Measurements from ENCODE around the gene AXL.

The AXL gene

DNA sequence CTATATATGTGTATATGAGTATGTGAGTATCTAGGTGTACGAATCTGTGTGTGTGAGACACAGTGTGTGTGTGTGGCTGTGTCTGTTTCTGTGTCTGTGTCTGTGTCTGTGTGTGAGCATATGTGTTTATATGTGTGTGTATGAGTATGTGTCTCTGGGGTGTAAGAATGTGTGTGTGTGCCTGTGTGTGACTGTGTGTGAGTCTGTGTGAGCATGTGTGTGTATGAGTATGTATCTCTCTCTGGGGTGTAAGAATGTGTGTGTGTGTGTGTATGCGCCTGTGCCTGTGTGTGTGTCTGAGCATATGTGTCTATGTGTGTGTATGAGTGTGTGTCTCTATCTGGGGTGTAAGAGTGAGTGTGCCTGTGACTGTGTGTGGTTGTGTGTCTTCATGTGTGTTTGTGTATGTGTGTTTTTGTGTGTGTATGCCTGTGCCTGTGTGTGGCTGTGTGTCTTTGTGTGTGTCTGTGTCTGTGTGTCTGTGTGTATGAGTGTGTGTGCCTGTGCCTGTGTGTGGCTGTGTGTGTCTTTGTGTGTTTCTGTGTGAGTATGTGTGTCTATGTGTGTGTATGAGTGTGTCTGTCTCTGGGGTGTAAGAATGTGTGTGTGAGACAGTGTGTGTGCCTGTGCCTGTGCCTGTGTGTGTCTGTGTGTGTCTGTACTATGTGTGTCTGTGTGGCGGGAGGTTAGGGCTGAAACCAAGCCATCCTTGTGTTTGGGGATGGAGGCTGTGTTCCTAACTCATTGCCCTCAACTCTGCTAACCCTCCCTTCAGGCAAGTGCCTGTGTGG lies 11.2 kb downstream of the AXL start:
- Histone ChIP-seq H3K9ac (ENCODE audit: low read length) (no peak overlapping the region), H3K4me3 (ENCODE audit: low read depth, low read length, poor library complexity, severe bottlenecking) (no peak overlapping the region), H3K27ac (ENCODE audit: low read depth, low read length, poor library complexity, severe bottlenecking) (no peak overlapping the region), H3K4me2 (ENCODE audit: low read length) (no peak overlapping the region), H2AFZ (ENCODE audit: low read length) (no peak overlapping the region), H3K27me3 (ENCODE audit: insufficient read depth, low read length) (no peaks in the 10 kb centered on the region), H4K20me1 (ENCODE audit: insufficient read depth, low read length) (no peaks in the 10 kb centered on the region), H3F3A (ENCODE audit: insufficient read depth, low read length) (no peaks in the 10 kb centered on the region), H3K36me3 (ENCODE audit: insufficient read depth, low read length) (no peaks in the 10 kb centered on the region), H3K9me2 (ENCODE audit: low read depth, low read length) (no peaks in the 10 kb centered on the region), H3K9me3 (ENCODE audit: low read length) (no peaks in the 10 kb centered on the region), H3K4me1 (ENCODE audit: insufficient read depth, low read length, severe bottlenecking) (no peaks in the 10 kb centered on the region), H3K79me2 (ENCODE audit: insufficient read depth, low read length) (no peaks in the 10 kb centered on the region)
- TF ChIP-seq EZH2 (IDR thresholded peaks at IDR 0.05; ENCODE audit: borderline replicate concordance, low read length), result no peak
- TF ChIP-seq, protein P1, sequence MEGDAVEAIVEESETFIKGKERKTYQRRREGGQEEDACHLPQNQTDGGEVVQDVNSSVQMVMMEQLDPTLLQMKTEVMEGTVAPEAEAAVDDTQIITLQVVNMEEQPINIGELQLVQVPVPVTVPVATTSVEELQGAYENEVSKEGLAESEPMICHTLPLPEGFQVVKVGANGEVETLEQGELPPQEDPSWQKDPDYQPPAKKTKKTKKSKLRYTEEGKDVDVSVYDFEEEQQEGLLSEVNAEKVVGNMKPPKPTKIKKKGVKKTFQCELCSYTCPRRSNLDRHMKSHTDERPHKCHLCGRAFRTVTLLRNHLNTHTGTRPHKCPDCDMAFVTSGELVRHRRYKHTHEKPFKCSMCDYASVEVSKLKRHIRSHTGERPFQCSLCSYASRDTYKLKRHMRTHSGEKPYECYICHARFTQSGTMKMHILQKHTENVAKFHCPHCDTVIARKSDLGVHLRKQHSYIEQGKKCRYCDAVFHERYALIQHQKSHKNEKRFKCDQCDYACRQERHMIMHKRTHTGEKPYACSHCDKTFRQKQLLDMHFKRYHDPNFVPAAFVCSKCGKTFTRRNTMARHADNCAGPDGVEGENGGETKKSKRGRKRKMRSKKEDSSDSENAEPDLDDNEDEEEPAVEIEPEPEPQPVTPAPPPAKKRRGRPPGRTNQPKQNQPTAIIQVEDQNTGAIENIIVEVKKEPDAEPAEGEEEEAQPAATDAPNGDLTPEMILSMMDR (IDR thresholded peaks at IDR 0.05; ENCODE audit: low read length), result no peak

DNA sequence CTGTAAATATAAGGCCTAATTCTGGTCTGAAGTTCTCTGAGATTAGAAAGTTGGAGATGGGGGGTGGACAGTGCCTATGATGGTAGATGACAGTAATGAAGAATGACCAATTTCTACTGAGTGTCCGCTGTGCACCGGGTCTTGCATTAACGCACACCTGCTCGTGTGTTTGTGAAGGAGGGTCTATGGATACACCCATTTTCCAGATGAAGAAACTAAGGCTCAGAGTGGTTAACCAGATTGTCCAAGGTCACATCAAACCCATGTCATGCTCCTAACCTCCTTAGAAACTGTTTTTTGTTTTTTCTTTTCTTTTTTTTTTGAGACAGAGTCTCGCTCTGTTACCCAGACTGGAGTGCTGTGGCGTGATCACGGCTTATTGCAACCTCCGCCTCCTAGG lies 13.7 kb downstream of the AXL start:
- Histone ChIP-seq H3K9me3 (ENCODE audit: low read length) (no peaks in the 10 kb centered on the region), H3K27me3 (ENCODE audit: insufficient read depth, low read length) (no peaks in the 10 kb centered on the region), H3F3A (ENCODE audit: insufficient read depth, low read length) (no peaks in the 10 kb centered on the region), H3K4me3 (ENCODE audit: low read depth, low read length, poor library complexity, severe bottlenecking) (no peak overlapping the region), H3K9ac (ENCODE audit: low read length) (no peak overlapping the region), H3K36me3 (ENCODE audit: insufficient read depth, low read length) (no peaks in the 10 kb centered on the region), H3K4me2 (ENCODE audit: low read length) (no peak overlapping the region), H2AFZ (ENCODE audit: low read length) (no peak overlapping the region), H4K20me1 (ENCODE audit: insufficient read depth, low read length) (no peaks in the 10 kb centered on the region), H3K27ac (ENCODE audit: low read depth, low read length, poor library complexity, severe bottlenecking) (no peak overlapping the region), H3K9me2 (ENCODE audit: low read depth, low read length) (no peaks in the 10 kb centered on the region), H3K79me2 (ENCODE audit: insufficient read depth, low read length) (no peaks in the 10 kb centered on the region), H3K4me1 (ENCODE audit: insufficient read depth, low read length, severe bottlenecking) (no peaks in the 10 kb centered on the region)
- TF ChIP-seq, protein P1 (IDR thresholded peaks at IDR 0.05; ENCODE audit: low read length), result no peak
- no peak for TF ChIP-seq EZH2 (IDR thresholded peaks at IDR 0.05; ENCODE audit: borderline replicate concordance, low read length)

DNA sequence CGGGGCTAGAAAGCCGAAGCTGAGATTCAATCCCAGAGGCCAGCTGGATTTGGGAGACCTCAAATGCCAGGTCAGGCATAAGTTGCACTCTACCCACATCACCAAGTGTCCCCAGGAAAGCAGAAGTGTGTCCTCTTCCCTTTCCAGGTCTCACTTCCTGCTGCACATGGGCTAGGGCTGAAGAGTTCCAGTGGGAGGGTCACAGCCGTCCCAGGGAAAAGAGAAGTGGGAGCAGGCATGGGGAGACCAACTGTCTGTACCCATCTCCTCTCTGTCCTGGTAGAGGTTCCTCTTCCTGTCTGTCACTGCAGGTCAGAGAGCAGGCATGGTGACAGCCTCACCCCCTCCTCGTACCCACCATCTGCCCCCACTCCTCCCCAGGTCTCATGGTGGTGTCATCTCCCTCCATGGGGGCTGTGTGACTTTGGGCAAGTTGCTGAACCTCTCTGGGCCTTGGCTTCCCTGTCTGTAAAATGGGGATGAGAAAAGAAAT lies 14.8 kb downstream of the AXL start:
- no peaks in the 10 kb centered on the region for H3K9me2 ChIP-seq (ENCODE audit: low read depth, low read length)
- no peak overlapping the region for H3K9ac ChIP-seq (ENCODE audit: low read length)
- no peak for TF ChIP-seq EZH2 (IDR thresholded peaks at IDR 0.05; ENCODE audit: borderline replicate concordance, low read length)
- TF ChIP-seq, protein P1 (IDR thresholded peaks at IDR 0.05; ENCODE audit: low read length), result no peak
- H4K20me1 ChIP-seq (ENCODE audit: insufficient read depth, low read length), result no peaks in the 10 kb centered on the region
- H3K4me1 ChIP-seq (ENCODE audit: insufficient read depth, low read length, severe bottlenecking), result no peaks in the 10 kb centered on the region
- H3K4me3 ChIP-seq (ENCODE audit: low read depth, low read length, poor library complexity, severe bottlenecking), result no peak overlapping the region
- H2AFZ ChIP-seq (ENCODE audit: low read length), result no peak overlapping the region
- H3K9me3 ChIP-seq (ENCODE audit: low read length), result no peaks in the 10 kb centered on the region
- no peak overlapping the region for H3K27ac ChIP-seq (ENCODE audit: low read depth, low read length, poor library complexity, severe bottlenecking)
- no peaks in the 10 kb centered on the region for H3K79me2 ChIP-seq (ENCODE audit: insufficient read depth, low read length)
- no peaks in the 10 kb centered on the region for H3K27me3 ChIP-seq (ENCODE audit: insufficient read depth, low read length)
- H3K4me2 ChIP-seq (ENCODE audit: low read length), result no peak overlapping the region
- no peaks in the 10 kb centered on the region for H3F3A ChIP-seq (ENCODE audit: insufficient read depth, low read length)
- no peaks in the 10 kb centered on the region for H3K36me3 ChIP-seq (ENCODE audit: insufficient read depth, low read length)

Measured in OCI-LY1 (cell line).